Choroid plexus epithelial cell (primary cell): ENCODE results near the gene DMAC2.
"Not testable (repeated sequence)": the region's sequence is repeated elsewhere in the genome, so short reads cannot be mapped to it uniquely, and the experiment has no call there.

Source experiments
- DNase-seq: peaks from one replicate; pipeline ENCODE4 v3.0.0-alpha.2; 2010; ENCODE audit warnings: low read depth
- H3K4me3 ChIP-seq: 2 replicates; pipeline ENCODE4 v1.5.1; 2011; ENCODE audit warnings: low read depth, mild to moderate bottlenecking, control low read depth, low read length, moderate library complexity
- TF ChIP-seq, protein P1 (sequence below): conservative IDR thresholded peaks from 2 replicates; pipeline ENCODE4 v1.5.1; 2011; ENCODE audit warnings: low read depth, mild to moderate bottlenecking, control low read depth, inconsistent platforms, low read length, moderate library complexity

The DMAC2 gene

DNA sequence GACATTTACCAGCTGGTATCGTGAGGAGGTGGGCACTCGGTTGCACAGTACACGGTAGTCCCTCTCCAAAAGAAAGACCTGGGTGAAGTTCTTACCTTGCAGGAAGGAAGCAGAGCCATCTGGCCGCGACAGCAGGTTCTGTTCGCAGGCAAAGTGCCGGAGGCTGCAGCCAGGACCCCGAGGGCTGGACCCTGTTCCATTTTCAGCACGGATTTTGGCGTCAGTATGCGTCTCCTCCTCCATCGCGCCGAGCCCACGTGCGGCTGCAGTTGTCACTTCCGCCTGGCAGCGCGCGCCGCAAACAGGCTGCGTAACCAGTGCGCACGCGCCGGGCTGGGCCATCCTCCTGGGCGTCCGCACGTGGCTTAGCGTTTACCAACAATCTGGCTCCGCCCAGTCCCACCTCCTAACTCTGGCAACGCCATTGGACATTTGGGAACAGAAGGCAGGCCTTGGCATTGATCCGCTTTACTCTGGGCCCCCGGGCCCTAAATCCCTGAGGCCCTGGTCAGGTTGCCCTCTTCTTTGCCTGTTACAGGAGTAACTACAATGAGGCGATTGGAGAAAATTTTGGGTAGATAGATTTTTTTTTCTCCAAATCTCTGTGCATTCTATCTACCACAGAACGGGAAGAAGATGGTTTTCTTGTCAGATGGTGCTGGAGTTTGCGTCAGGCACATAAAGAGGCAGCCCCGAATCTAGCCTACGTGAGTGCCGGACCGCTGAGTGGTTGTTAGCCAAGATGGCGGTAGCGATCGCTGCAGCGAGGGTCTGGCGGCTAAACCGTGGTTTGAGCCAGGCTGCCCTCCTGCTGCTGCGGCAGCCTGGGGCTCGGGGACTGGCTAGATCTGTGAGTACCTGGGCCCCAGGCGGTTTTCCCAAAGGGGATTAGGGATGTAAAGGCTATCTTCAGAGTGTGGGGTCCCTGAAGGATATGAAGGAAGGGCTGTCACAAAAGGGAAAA, 42.3 kb downstream of the DMAC2 start, which contains the start of the genes BCKDHA and EXOSC5:
BCKDHA (plus strand) TSS at position 733 of the 964 bp plus-strand sequence; CDS start at position 743, 10 bp downstream.
EXOSC5 (minus strand) TSS at position 274 of the 964 bp plus-strand sequence; CDS start at position 243, 31 bp downstream.
- DNase-seq = peak; percentile 100
- TF ChIP-seq, protein P1, sequence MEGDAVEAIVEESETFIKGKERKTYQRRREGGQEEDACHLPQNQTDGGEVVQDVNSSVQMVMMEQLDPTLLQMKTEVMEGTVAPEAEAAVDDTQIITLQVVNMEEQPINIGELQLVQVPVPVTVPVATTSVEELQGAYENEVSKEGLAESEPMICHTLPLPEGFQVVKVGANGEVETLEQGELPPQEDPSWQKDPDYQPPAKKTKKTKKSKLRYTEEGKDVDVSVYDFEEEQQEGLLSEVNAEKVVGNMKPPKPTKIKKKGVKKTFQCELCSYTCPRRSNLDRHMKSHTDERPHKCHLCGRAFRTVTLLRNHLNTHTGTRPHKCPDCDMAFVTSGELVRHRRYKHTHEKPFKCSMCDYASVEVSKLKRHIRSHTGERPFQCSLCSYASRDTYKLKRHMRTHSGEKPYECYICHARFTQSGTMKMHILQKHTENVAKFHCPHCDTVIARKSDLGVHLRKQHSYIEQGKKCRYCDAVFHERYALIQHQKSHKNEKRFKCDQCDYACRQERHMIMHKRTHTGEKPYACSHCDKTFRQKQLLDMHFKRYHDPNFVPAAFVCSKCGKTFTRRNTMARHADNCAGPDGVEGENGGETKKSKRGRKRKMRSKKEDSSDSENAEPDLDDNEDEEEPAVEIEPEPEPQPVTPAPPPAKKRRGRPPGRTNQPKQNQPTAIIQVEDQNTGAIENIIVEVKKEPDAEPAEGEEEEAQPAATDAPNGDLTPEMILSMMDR = no peak
- H3K4me3 ChIP-seq = peak within 1 kb of the TSS; percentile 83

DNA sequence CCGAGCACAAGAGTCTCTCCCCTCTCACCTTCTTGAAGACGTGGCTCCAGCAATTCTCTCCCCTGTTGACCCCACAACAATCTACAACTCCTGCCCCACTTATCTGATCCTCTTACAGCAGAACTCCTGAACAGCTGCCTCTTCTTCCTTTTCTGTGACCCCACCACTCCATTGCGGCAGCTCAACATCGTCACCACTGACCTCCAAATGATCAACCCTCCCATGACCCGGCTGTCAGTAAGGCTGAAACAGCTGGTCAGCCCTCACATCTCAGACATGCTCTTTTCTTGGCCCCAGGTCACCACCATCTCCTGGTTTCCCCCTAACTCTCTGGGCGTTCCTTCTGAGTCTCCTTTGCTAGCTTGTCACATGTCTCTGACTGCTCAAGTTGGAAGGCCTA, 44.4 kb downstream of the DMAC2 start:
- TF ChIP-seq, protein P1 = no peak
- no peak for DNase-seq
- H3K4me3 ChIP-seq = no peak overlapping the region

DNA sequence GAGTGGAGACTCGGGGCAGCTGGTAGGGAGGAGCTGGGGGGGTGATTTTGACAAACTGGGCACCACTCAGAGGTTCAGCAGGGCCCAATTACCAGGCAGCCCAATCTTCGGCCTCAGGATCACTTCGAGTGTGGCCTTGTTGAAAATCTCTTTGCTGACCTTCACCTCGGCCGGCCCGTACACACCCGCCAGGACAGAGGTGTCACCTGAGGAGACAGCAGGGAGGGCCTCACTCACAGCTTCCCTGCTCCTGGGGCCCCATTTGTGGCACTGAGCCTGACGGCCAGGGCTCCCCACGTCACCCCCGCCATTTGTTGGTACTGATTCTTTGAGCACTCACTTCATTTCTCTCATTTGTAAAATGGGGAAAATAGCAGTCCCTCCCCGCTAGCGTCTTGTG, 46.9 kb downstream of the DMAC2 start:
- TF ChIP-seq, protein P1 = no peak
- no peak for DNase-seq
- no peak overlapping the region for H3K4me3 ChIP-seq

DNA sequence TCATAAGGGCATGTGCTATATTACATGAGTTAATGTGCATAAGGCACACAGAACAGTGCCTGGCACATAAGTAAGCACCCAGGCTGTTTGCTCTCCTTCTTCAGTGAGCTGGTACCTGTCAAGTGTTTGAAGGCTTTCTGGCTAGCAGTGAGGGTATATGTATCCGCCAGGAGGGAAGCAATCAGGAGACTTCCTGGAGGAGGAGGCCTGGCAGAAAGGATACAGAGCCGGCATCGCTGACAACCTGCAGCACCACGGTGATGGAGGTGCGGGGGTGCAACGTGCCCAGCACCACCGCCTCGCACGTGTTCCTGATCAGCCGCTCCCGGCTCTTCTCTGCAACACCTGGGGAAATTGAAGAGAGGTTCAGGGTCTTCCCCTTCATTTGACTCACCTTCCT, 48.1 kb downstream of the DMAC2 start:
- H3K4me3 ChIP-seq = no peak overlapping the region
- TF ChIP-seq, protein P1 = no peak
- no peak for DNase-seq

DNA sequence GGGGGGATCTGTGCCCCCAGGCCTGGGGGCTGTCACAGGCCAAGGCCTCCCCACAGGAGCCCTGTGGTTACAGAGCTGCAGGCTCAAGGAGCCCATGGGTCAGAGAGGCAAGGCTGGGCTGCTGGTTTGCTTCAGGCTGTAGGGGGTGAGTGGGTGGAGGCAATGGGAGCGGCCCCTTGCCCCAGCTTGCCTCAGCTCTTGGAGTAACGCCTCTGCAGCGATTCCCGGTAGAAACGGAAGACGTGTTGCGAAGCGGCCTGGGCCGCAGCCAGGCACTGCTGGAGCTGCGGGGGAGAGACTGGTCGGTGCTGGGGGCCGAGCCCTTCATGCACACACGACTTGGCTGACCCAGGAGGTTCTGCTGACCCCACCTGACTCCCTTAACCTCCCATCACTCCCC, 53.3 kb downstream of the DMAC2 start:
- no peak overlapping the region for H3K4me3 ChIP-seq
- peak; percentile 30 for DNase-seq
- TF ChIP-seq, protein P1 = no peak

DNA sequence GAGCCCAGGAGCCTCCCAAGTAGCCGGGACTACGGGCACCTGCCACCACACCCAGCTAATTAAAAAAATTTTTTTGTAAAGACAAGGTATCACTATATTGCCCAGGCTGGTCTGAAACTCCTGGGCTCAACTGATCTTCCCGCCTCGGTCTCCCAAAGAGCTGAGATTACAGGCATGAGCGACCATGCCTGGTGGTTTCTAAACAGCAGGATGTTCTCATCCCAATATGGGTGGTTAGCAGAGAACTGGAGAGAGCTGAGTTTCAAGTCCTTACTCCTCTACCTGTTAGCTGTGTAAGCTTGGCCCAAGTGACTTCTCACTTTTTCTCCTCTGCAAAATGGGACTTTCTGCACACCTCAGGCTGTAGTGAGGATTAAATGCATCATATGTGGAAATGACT, 55.4 kb downstream of the DMAC2 start:
- no peak for DNase-seq
- TF ChIP-seq, protein P1 = no peak

DNA sequence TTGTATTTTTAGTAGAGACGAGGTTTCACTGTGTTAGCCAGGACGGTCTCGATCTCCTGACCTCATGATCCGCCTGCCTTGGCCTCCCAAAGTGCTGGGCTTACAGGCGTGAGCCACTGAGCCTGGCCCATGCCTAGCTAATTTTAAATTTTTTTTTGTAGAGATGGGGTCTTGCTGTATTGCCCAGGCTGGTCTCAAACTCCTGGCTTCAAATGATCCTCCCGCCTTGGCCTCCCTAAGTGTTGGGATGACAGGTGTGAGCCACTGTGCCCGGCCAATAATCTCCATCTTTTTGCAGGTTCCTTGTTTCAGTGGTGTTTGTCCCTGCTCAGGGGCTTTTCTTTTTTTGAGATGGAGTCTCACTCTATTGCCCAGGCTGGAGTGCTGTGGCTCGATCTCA, 58.2 kb downstream of the DMAC2 start:
- not testable (repeated sequence) for H3K4me3 ChIP-seq, DNase-seq

More for the DNA sequence above, 55.4 kb downstream of the DMAC2 start:
- no peak overlapping the region for H3K4me3 ChIP-seq
